Retina (tissue), 1 donor: ENCODE results near the gene IMPA2.
"Not testable (repeated sequence)": the region's sequence is repeated elsewhere in the genome, so short reads cannot be mapped to it uniquely, and the experiment has no call there.

Experiments
- DNase-seq: peaks from one replicate; pipeline ENCODE4 v3.0.0-alpha.2; 2016

Gene IMPA2

DNA sequence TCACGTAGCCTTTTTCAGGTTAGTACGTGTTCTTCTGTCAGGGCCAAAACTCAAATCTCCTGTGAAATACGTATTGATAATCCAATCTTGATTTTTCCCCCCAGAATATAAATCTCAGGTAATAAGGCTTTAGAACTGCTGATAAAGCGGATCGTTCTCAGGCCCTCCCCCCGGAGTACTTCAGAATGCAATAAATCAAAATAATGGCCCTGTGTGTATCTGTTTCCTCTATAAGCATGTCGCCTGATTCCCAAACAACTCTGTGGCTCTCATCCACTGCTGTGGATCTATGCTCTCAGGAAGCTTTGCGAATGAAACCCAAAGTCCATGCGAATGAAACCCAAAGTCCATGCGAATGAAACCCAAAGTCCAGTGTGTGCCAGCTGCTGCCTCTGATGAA, 49.4 kb downstream of the IMPA2 start:
- DNase-seq = no peak

DNA sequence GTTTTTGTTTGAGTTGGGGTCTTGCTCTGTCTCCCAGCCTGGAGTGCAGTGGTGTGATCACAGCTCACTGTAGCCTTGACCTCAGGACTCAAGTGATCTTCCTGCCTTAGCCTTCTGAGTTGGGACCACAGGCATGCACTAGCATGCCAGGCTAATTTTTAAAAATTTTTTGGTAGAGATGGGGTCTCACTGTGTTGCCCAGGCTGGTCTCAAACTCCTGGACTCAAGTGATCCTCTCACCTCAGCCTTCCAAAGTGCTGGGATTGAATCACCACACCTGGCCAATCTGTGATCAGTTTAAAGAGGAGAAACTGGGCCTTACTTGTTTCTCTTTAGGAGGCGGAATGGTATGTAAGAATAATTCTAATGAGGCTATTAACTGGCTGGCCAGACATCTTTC, 49.9 kb downstream of the IMPA2 start:
- DNase-seq = no peak

DNA sequence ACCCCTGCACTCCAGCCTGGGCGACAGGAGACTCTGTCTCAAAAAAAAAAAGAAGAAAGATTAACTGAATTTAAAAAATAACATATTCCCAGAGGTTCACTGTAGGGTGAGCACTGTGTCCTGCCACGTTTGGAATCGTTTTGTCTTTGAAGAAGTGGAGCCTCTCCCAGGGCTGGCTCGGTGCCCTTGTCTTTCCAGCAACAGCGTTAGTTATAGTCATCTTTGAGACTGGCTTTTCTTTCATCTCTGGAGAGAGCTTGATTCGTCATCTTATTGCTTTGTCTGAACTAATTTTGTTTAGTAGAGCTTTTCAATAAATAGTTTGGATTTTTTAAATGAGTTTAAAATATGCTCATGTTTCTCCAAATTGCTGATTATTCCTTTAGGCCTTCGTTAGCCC, 50.5 kb downstream of the IMPA2 start:
- DNase-seq = no peak

DNA sequence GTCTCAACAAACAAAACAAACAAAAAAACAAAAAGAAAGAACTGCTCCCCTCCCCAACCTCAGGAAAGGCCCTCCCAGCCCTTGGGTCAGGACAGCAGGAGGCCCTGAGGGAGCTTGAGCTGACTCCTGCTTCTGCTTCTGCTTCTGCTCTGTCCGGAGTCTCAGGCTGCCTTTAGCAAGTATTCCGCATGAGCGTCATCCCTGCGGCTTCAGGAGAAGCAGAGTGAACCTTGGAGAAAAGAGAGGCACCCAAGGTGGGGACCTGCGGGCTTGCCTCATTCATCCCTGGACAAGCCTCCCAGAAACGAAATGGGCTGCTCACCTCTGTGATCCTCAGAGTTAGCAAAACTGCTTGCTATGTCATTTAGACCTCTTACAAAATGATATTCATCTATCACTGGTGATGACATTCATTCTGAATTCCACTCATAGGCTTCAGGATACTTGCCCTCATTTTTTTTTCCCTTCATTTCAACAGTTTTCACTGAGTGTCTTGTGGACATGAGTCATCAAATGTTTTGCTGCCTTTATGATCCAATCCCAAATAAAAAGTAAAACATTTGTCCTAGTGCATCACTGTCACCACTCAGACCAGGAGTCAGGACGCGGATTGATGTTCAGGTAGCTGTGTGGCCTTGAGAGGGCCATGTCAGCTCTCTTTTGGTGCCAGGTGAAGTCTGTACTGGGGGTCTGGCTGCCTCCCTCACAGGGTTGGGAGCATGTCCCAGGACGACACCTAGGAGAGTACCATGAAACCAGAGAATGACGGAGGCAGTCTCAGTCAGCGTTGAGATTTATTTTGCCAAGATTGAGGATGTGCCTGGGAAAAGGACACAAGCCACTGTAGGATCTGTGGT, 51.7 kb downstream of the IMPA2 start:
- no peak for DNase-seq

DNA sequence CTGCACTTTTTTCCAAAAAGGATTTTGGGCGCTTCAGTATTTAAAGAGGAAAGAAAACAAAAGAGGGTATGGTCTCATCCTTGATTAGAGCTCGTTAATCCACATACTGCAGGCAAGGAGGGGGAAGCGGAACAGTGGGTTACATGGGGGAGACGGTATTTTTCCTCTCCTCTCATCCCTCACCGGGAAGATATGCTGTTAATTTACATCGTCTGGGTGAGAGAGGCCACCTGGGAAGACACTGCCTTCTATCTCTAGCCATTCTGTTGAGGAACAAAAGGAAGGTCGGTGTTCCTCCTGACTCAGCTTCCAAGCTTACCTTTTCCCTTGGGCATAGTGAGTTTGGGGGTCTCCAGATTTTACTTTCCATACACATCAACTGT, 52.3 kb downstream of the IMPA2 start:
- DNase-seq = no peak

DNA sequence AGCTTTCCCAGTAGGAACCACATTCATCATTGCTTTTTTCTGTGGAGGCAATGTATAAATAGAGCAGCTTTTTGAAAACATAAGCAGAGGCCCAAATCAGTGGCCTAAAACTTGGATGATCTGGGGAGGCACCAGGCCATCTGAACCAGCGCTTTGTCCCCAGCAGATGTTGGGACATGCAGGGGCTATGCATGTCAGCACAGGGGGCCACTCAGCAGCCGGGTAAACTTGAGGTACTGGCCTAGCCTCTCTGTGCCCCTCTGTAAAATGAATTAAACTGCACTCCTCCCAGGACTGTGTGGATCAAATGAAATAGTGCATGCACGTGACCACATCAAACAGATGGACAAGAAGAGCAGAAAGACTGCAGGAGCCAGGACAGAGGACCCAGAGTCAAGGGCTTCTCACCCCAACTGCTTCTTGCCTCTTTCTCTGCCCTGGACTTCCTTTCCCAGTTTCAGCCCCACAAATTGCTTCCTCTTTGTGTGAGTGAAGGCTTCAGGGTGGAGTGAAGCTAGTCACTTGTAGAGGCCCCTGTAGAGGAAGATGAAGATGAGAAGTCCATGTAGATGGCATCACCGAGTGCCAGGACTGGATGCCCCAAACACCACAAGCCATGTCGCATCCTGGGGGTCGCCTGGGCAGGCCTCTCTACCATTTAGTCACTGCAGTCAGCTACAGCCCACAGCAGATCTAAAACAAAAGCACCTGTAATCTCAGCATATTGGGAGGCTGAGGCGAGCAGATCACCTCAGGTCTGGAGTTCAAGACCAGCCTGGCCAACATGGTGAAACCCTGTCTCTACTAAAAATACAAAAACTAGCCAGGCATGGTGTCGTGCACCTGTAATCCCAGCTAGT, 53.2 kb downstream of the IMPA2 start:
- no peak for DNase-seq

DNA sequence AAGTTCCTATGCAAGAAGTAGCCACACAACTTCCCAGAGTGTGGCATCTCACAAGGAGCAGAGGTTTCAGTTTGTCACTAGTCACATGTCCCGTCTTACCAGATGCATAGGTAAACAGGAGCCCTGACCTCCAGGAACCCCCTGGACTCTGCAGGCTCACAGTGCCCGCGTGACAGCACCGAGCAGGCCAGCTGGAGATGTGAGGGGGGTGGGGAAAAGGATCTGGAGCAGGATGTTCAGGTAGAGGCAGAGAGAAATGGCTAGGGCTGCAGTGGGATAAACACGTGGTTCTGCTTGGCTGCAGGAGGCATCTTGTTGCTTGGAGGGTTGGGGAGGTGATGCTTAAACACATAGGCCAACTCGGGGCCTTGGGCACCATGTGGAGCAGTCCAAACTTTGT, 54.2 kb downstream of the IMPA2 start:
- DNase-seq = no peak

DNA sequence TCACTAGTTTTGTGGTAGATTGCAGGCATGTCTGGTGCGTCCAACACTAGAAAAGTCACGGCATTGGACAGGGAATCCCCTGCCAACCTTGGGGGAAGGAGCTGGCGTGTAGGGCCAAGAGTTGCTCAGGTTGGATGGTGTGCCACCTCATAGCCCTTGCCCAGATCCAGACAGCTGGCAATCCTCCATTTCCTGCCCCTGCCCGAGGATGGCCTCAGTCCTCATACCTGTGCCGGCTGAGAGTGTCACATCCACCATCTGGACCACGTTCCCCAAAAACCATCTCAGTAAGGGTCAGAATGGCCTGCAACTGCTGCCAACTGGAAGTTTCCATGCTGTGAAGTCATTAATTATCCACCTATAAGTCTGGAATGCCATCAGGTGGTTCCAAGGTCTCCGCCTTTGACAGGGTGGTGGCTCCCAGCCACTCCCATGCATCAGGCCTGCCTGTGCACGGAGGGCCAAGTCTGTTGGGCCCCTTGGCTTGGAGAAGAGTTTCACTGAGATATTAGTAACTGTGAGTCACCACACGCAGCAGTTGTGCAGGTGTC, 55.0 kb downstream of the IMPA2 start:
- no peak for DNase-seq

DNA sequence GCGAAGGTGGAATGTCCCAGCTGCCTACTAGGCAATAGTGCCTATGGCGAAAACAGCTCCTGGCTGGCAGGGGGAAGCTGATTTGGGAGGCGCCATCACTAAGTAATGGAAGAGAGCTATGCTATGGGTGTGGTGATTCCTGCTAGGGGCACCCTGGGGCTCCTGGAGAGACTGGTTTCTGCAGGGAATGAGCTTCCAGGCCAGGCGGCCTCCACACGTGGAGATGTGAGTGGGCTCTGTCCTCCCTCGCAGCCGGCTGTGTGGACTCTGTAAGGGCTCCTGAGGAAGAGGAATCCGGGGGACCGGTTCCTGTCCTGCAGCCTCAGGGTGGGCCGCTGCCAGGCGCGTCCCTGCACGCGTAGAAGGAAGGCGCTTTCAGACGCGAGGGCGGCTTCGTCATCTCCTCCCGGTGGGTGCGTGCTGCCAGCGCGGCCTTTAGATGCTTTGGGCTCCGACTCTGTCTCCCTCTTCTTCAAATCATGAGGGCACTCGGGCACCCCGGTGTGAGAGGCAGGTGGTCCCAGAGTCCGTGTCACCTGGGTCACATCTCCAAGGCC, 56.9 kb downstream of the IMPA2 start:
- peak; percentile 60 for DNase-seq

DNA sequence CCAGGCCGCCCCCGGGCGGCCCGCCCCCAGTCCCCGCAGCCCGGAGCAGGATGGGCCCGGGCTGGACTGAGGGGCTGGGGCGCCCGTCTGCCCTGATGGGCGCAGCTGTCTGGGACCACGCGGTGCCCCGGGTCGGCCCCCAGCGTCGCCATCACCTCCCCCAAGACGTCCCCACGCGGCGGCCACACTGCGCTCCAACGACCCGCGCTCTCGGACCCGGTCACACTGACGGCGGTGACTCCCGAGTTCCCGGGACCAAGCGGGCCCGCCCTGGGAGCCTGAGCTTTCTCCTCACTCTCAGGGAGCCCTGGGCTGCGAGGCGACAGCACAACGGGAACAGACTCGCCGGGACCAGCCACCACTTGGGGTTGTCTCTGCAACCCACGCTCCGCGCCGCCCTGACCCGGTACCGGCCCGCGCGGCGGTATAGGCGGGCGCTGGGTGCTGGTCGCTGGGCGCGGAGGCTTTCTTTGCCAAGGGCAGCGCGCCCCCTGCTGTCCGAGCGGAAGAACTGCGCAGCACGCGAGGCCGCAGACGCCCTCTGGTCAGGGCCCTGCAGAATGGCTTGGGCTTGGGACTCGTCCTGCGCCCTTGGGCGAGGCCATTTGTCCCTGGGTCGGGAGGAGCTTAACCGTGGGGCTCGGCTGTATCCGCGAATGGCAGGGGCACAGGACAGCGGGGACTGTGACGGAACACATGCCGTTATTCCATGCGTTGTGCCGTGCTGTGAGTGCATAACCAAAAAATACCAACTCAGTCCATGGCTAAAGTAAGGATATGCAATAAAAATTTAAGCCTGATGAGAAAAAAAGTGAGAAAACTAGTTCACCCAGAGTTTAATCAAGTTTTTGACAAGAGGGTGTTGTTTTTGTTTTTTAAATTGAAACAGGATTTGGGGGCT, 57.6 kb downstream of the IMPA2 start:
- peak; percentile 96 for DNase-seq

DNA sequence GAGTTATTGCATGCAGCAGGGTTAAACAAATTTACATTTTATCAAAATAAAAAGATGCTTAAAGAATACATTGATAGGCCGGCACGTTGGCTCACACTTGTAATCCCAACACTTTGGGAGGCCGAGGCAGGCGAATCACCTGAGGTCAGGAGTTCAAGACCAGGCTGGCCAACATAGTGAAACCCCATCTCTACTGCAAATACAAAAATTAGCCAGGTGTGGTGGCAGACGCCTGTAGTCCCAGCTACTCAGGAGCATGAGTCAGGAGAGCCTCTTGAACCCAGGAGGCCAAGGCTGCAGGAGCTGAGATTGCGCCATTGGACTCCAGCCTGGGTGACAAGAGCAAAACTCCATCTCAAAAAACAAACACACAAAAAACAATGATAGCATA, 58.2 kb downstream of the IMPA2 start:
- DNase-seq = not testable (repeated sequence)

DNA sequence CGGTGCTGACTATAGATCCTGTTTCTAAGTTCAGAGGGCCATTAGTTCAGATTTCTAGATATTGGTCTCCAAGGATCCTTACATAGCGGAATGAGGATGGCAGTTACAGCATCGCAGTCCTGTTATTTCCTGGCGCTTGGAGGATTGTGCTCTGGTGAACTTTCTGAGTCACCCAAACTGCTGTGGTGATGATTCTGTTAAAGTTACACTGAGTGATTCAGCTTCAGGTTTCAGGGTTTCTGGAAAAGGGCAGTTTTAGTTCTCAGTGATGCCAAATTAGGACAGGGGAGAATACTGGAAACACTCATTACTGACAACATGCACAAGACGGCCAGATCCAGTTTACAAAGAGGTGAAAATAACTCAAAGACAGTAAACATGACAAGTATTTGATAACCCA, 60.3 kb downstream of the IMPA2 start:
- no peak for DNase-seq

DNA sequence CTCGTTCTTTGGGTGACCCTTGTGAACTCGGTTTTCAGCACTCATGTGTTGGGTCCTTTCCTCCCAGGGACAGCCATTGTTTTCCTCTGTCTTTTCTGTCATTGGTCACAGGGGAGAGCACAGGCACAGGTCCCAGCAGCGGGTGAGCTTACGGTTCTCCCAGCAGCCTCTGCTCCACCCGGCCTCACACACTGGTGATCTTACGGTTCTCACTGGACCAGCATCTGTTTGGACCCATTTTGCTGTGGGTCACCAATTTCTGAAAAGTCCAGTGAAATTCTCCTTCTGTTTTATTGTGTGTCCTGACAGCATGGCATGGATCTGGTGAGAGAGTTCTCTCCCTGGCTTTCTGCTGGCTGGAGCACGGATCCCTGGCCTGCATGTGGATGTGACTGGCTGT, 62.5 kb downstream of the IMPA2 start:
- DNase-seq = no peak

DNA sequence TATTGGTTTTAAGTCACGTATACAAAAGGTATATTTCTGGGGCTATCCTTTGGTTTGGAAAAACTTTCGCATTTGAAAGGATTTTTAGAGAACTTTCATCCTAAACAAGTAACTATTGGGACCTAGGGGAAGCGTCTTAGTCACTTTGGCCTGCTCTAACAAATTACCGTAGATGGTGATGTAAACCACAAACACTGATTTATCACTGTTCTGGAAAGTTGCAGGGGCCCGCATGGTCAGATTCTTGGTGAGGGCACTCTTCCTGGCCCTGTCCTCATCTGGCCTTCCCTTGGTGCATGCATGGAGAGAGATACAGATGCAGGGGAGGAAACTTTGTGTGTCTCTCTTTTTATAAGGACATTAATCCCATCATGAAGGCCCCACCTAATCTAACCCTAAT, 63.3 kb downstream of the IMPA2 start:
- no peak for DNase-seq

DNA sequence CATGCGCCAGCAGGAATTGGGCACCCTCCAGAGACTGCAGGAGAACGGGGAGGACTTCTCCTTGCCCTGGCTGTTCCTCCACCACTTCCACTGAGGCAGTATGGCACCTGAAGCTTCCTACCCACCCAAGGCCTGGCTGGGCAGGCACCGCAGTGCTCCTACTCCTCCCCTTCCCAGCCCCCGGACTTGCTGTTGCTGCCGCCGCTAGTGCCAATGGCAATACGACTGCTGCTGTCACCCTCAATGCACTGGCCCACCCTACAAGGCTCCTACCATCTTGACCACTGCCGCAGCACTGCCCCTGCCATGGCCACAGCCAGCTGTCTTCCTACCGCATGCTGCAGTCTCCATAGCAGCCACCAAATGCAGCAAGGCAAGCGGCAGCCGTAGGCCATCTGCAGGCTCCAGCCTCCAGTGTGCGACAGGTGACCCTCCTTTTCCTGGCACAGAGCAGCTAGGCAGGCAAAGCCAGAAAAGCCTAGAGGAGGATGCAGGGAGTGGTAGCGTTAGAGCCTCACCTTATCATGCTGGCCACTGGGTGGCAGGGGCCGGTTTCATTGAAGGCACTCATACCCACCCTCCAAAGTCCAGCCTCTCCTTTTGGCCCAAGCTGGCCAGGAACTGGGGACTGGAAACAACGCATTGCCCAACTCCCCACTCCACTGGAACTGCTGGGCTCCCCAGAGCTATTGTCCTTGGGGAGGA, 64.9 kb downstream of the IMPA2 start:
- no peak for DNase-seq

DNA sequence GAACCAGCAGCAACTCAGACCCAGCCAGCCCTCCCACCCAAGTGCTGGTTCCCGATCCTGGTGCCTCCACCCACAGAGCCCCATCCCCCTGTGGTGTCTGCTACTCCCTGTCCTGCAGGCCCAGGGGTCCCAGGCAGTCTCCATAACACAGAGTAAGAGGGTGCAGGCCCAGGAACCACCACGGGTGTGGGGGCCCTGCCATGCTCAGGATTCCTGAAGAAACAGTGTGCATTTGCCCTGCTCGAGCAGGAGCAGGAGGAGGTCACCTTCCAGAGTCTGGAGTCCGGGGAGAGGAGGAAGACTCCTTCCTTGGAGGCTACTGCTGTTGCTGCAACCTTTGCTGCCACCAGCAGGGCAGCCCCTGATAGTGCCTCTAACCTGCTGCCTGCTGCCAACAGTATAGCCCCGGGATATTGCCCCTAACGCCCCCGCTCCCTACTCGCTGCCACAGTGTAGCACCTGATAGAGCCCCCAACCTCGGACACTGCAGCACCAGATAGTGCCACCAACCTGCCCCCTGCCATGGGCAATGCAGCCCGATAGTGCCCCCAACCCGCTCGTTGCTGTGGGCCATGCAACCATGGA, 65.5 kb downstream of the IMPA2 start:
- DNase-seq = no peak

DNA sequence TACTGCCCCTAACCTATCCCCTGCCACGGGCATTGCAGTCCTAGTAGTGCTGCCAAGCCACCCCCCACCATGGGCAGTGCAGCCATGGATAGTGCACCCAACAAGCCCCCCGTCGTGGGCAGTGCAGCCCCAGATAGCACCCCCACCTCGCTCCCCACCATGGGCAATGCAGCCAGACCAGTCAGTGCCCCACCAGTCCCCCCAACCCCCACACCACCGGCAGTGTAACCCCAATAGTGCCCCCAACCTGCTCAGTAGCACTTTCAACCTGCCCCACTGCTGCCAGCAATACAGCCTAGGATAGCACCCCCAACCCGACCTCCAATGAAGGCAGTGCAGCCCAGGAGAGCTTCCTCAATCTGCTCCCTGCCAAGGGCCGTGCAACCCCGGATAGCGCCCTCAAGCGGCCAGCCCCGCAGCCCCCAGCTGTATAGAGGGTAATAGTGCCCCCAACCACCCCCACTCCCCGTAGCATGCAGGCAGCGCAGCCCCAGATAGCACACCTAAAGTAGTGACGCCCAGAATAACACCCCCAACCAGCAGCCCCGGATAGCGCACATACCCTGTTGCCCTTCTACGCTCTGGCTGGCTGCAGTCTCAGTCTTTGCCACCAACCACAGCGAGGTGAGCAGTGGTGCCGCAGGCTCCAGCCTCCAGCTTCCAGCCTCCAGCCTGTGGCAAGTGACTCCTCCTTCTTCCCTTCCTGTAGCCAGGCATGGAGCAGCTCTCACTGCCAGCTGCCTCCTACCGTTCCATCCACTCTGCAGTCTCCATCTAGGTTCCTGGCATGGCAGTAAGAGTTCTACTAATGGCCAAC, 66.9 kb downstream of the IMPA2 start:
- DNase-seq = no peak

DNA sequence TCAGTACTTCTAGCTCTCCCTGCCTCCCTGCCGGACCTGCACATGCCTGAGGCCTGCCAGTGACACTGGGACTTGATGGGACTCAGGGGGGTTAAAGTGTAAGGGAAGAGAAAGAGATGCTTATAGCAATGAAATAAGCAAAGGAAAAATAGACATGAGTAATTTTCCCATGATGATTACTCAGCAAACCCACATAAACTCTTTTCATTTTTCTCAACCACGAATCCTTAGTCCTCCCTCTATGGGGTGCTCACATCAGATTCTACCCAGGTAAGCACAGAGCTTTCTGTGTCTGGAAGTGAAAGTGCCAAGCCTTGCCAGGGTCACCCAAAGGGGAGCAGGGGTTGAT, 67.5 kb downstream of the IMPA2 start:
- DNase-seq = no peak

DNA sequence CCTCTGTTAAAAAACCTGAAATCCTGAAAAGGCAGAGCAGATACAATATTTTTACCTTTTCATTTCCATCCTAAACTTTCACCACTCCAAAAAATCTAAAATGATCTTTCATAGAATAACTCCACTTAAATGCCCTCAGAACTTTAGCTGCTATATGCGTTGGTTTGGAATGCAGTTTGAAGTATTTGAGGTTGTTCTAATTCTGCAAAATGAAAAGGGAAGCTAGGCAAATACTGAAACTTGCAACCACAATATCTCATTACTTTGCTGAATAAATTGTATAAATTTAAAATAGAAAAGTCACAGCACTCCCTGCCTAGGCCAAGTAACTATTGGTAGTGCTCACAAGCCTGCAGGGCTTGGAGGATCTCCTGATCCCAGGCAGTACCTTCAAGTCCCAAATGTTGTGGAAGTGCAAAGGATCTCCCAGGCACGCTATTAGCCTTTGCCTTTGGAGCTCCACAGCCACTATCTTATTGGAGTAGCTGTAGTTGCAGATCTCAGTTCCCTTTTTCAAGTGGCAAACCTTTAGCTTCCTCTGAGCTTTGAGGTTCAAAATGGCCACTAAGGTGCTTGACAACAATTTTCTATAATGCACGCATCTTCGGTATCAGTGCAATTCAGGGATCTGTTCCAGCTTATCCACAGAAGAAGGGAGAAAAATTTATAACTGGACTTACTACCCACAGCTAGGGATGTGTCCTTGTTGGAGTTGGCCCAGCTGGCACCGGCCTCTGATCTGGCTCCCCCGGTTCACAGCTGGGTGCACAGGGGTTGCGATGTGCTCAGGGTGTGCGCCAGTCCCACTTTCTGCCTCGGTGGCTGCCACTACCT, 68.9 kb downstream of the IMPA2 start:
- no peak for DNase-seq

DNA sequence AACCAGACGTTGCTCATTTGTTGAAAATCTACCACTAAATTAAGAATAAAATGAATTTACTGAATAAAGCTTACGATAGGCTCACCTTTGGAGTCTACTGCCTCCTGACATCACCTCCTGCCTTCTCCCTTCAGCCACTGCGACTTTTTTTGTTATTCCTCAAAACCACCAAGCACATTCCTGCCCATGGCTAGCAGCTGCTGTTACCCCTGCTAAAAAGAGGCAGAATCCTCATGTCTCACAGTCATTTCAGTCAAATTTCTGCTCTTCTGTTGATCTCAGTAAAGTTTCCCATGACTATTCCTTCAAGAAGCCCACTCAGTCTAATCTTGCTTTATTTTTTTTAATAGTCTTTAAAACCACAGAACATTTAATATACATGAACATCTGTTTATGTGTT, 71.6 kb downstream of the IMPA2 start:
- no peak for DNase-seq
